Thyroid gland (tissue), 4 donors: ENCODE results near the gene PKD1.

Experiments used
- POLR2A ChIP-seq, 2 donors: fragments of 450-650 bp; IDR thresholded peaks; one replicate each; pipeline ENCODE4 v1.6.1; 2017; ENCODE audit warnings: antibody characterized with exemption in 2 of 2, mild to moderate bottlenecking in 2 of 2, moderate library complexity in 1 of 2
- TF ChIP-seq, protein P1 (sequence below), 6 experiments: fragments of 200-600 bp in 3 of 6; fragments of 450-650 bp in 3 of 6; sonication (generic) in 3 of 6; IDR thresholded peaks; one replicate each; pipeline ENCODE4 v1.5.1; 2016 to 2019; ENCODE audit warnings: antibody characterized with exemption in 6 of 6, mild to moderate bottlenecking in 2 of 6, inconsistent platforms in 1 of 6, moderate library complexity in 1 of 6

GRCh38 chr16:2092256-2092620 lies 43.5 kb downstream of the PKD1 start:
- TF ChIP-seq, protein P1, sequence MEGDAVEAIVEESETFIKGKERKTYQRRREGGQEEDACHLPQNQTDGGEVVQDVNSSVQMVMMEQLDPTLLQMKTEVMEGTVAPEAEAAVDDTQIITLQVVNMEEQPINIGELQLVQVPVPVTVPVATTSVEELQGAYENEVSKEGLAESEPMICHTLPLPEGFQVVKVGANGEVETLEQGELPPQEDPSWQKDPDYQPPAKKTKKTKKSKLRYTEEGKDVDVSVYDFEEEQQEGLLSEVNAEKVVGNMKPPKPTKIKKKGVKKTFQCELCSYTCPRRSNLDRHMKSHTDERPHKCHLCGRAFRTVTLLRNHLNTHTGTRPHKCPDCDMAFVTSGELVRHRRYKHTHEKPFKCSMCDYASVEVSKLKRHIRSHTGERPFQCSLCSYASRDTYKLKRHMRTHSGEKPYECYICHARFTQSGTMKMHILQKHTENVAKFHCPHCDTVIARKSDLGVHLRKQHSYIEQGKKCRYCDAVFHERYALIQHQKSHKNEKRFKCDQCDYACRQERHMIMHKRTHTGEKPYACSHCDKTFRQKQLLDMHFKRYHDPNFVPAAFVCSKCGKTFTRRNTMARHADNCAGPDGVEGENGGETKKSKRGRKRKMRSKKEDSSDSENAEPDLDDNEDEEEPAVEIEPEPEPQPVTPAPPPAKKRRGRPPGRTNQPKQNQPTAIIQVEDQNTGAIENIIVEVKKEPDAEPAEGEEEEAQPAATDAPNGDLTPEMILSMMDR (IDR thresholded peaks at IDR 0.05): no peak
- TF ChIP-seq POLR2A (IDR thresholded peaks at IDR 0.05): no peak
